RWPE2 (cell line): Measurements from ENCODE around the gene ATG2A.
A peak's percentile ranks its signal among the peaks of the same experiment; 100 is the strongest.

Experiments used
- ATAC-seq: fragments of 200-7000 bp; cut with Tn5 transposase; 3 replicates; pipeline ENCODE4 v1.9.1; 2021; ENCODE audit warnings: low read depth
- DNase-seq: peaks from one replicate; pipeline ENCODE4 v3.0.0-alpha.2; 2020; ENCODE audit warnings: low spot score
- H3K27ac ChIP-seq: fragments of 450-650 bp; 2 replicates; pipeline ENCODE4 v1.5.1; 2017; ENCODE audit warnings: mild to moderate bottlenecking; ENCODE audit not compliant: poor library complexity, severe bottlenecking
- H3K27me3 ChIP-seq: fragments of 250-450 bp; sonication (Bioruptor Pico); 2 replicates; pipeline ENCODE4 v1.5.1; 2021; ENCODE audit warnings: mild to moderate bottlenecking, moderate library complexity; ENCODE audit not compliant: insufficient read depth, poor library complexity, severe bottlenecking
- H3K36me3 ChIP-seq: fragments of 250-450 bp; sonication (Bioruptor Pico); 2 replicates; pipeline ENCODE4 v1.5.1; 2020; ENCODE audit warnings: low read depth, mild to moderate bottlenecking, moderate library complexity
- H3K4me1 ChIP-seq: fragments of 250-450 bp; sonication (Bioruptor Pico); 2 replicates; pipeline ENCODE4 v1.5.1; 2021; ENCODE audit warnings: mild to moderate bottlenecking, moderate library complexity; ENCODE audit not compliant: insufficient read depth, poor library complexity, severe bottlenecking
- H3K4me3 ChIP-seq: fragments of 250-450 bp; sonication (Bioruptor Pico); 2 replicates; pipeline ENCODE4 v1.5.1; 2021; ENCODE audit warnings: mild to moderate bottlenecking, moderate library complexity; ENCODE audit not compliant: severe bottlenecking
- H3K9me3 ChIP-seq: fragments of 250-450 bp; sonication (Bioruptor Pico); 2 replicates; pipeline ENCODE4 v1.5.1; 2021; ENCODE audit warnings: mild to moderate bottlenecking, moderate library complexity; ENCODE audit not compliant: severe bottlenecking
- TF ChIP-seq, protein P1 (sequence below): fragments of 450-650 bp; IDR thresholded peaks from one replicate; pipeline ENCODE4 v1.5.1; 2017; ENCODE audit warnings: mild to moderate bottlenecking, moderate library complexity; ENCODE audit not compliant: poor library complexity, severe bottlenecking

The ATG2A gene

DNA sequence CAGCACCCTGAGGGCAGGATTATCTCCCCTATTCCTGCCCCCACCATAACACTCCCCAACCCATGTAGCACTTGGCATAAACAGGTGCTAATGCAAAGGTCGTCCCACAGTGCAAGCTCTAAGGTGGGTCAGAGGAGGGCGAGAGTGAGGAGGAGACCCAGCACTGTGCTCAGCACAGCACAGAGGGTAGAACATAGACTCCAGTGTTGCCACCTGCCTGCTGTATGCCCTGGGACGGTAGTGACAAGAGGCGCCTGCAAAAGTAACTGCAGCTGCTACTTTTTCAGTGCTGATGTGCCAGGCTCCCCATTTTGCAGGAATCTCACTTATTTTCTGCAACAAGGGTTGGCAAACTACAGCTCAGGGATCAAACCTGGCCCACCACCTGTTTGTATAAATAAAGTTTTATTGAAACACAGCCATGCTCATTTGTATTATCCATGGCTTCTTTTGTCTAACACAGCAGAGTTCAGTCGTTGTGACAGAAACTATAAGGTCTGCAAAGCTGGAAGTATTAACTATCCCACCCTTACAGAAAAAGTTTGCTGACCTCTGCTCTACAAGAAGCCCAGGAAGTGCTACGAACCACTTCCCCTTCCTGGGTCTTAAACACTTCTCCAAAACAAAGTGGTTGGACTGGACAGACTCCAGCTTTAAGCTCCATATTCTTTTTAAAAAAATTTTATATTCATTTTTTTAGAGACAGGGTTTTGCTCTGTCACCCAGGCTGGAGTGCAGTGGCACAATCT lies 55.6 kb downstream of the ATG2A start:
- Histone ChIP-seq H3K4me1 (peaks cover 41% of the 10 kb centered on the region), H3K36me3 (peaks cover 47% of the 10 kb centered on the region)
- TF ChIP-seq, protein P1, sequence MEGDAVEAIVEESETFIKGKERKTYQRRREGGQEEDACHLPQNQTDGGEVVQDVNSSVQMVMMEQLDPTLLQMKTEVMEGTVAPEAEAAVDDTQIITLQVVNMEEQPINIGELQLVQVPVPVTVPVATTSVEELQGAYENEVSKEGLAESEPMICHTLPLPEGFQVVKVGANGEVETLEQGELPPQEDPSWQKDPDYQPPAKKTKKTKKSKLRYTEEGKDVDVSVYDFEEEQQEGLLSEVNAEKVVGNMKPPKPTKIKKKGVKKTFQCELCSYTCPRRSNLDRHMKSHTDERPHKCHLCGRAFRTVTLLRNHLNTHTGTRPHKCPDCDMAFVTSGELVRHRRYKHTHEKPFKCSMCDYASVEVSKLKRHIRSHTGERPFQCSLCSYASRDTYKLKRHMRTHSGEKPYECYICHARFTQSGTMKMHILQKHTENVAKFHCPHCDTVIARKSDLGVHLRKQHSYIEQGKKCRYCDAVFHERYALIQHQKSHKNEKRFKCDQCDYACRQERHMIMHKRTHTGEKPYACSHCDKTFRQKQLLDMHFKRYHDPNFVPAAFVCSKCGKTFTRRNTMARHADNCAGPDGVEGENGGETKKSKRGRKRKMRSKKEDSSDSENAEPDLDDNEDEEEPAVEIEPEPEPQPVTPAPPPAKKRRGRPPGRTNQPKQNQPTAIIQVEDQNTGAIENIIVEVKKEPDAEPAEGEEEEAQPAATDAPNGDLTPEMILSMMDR = no peak

DNA sequence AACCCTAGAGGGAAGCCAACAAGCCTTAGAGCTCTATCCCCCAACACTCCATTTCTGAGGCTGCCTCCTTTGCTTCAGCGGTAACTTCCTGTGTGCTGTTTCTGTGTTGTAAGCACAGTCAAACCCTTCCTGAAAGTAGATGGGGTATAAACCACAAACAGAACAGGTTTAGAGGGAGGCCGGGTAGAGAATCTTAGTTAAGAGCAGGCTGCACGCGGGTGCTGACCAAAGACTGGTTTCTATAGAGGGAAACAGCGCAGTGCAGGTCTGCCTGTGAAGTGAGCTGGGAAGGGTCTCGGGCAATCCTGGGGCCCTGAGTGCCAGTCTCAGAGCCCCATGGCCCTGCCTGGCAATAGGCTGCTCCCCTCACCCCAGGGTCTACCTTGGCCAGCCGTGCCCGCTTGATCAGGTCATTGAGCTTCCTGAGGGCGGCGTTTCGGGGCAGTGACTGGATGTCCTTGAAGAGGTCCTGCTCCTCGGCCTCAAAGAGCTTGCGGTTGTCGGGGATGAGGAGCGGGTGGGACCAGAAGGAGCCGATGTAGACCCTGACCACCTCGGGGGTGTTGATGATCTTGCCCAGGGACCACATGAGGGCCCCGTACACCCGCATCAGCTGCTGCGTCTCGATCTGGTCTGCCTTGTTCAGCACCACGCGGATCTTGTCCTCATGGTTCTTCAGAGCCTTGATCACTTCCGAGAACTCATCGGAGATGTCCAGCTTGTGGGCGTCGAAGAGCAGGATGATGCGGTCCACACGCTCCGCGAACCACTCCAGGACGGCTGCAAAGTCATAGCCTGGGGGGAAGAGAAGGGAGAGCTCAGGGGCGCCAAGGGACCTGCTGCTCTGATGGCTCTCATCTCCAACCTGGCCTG lies 57.2 kb downstream of the ATG2A start:
- Histone ChIP-seq H3K9me3 (no peaks in the 10 kb centered on the region), H3K4me3 (no peak overlapping the region), H3K27ac (peak overlapping the region; percentile 99), H3K4me1 (peaks cover 44% of the 10 kb centered on the region), H3K27me3 (no peaks in the 10 kb centered on the region), H3K36me3 (peaks cover 58% of the 10 kb centered on the region)
- TF ChIP-seq, protein P1 = no peak
- no peak for ATAC-seq
- DNase-seq = peak; percentile 62

More for the DNA sequence above, 55.6 kb downstream of the ATG2A start:
- H3K27ac ChIP-seq = peak overlapping the region; percentile 99
- H3K27me3 ChIP-seq = no peaks in the 10 kb centered on the region
- no peak overlapping the region for H3K4me3 ChIP-seq
- DNase-seq (no peak), ATAC-seq (no peak)
- H3K9me3 ChIP-seq = no peaks in the 10 kb centered on the region

DNA sequence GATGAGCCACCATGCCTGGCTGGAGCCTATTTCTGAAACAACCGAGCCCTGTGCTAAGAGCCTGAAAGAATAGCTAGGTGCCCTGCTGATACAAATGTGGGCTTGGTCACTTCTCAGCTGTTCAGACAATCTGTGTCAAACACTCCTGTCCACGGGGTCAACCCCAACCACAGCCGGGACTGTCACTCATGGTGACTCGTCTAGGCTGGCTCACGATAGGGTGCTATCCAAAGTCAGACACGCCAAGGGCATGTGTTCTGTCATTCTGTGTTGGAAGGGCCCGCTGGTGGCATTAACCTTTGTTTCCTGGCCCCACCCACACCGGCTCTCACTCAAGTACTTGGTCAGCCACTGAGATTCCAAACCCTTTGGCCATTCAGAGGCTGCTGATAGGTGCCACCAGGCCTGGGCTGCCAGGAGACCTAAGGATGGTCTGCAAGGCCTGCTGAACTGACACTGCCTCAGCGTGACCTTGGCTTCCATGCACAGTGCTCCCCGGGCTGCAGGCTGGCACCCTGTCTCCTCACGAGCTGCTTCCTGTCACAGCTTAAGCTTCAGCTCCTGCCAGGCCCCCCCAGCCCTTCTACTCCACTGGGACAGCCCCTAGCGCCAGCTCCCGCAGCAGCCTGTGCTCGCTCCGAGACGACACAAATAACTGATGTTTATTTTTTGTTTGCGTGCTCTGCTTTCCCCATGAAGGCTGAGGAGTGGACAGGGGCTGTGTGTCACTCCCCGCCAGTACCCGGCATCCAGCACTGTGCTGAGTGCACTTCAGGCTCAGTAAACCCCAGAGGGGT lies 58.3 kb downstream of the ATG2A start:
- ATAC-seq (no peak), DNase-seq (peak; percentile 69)
- Histone ChIP-seq H3K36me3 (peaks cover 69% of the 10 kb centered on the region), H3K9me3 (no peaks in the 10 kb centered on the region), H3K27me3 (no peaks in the 10 kb centered on the region), H3K27ac (peak overlapping the region; percentile 99), H3K4me3 (no peak overlapping the region), H3K4me1 (peaks cover 40% of the 10 kb centered on the region)
- TF ChIP-seq, protein P1 = no peak

DNA sequence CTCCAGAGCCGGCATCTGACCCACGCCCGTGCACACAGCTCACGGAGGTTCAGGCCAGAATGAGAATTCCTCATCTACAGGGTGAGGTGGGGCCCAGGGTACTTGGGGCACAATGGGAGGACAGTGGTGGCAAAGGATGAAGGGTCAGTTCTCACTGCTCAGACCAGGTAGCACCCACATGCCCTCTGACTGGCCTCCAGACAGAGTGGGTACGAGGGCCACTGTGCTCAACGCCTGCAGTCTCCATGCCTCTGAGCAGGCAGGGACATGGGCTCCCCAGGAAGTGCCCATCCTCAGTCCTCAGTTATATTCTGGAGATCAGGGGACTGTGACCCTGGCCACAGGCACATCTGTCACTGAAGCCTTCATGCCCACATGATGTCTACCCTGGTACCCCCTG lies 59.5 kb downstream of the ATG2A start:
- H3K27ac ChIP-seq = peak overlapping the region; percentile 99
- peaks cover 34% of the 10 kb centered on the region for H3K4me1 ChIP-seq
- peaks cover 77% of the 10 kb centered on the region for H3K36me3 ChIP-seq

More for the DNA sequence above, 59.5 kb downstream of the ATG2A start:
- no peak overlapping the region for H3K4me3 ChIP-seq
- DNase-seq (no peak), ATAC-seq (no peak)
- H3K9me3 ChIP-seq = no peaks in the 10 kb centered on the region
- no peaks in the 10 kb centered on the region for H3K27me3 ChIP-seq
- TF ChIP-seq, protein P1 = no peak
